ENCODE results near the gene PYGO2.

Gene PYGO2

GRCh38 chr1:155007251-155007828 is 45.8 kb upstream of the PYGO2 start:
- H3K4me3 ChIP-seq (replicated peaks; ENCODE audit: insufficient read depth, low read length), result peak overlapping the region; percentile 76
- no peak for DNase-seq (ENCODE audit: low read depth in 1 of 2, low spot score in 1 of 2)
- TF ChIP-seq GABPA (IDR thresholded peaks at IDR 0.05; ENCODE audit: low read depth) (no peak), REST (IDR thresholded peaks at IDR 0.05; ENCODE audit: insufficient replicate concordance, low read depth) (no peak), CTCF (IDR thresholded peaks at IDR 0.05; ENCODE audit: insufficient read depth, low read length) (no peak)
- no peaks in the 10 kb centered on the region for H3K27me3 ChIP-seq (ENCODE audit: insufficient read depth, poor library complexity, severe bottlenecking)
- peak overlapping the region; percentile 94 for H3K27ac ChIP-seq (replicated peaks)

GRCh38 chr1:155006601-155007101 is 45.1 kb upstream of the PYGO2 start:
- H3K27me3 ChIP-seq (ENCODE audit: insufficient read depth, poor library complexity, severe bottlenecking), result no peaks in the 10 kb centered on the region
- H3K4me3 ChIP-seq (replicated peaks; ENCODE audit: insufficient read depth, low read length), result no peak overlapping the region; the same call in none of the 2 replicates
- H3K27ac ChIP-seq (replicated peaks), result peak overlapping the region; percentile 94
- peak; percentile 64 to 90 for DNase-seq (ENCODE audit: low read depth in 1 of 2, low spot score in 1 of 2)
- TF ChIP-seq REST (IDR thresholded peaks at IDR 0.05; ENCODE audit: insufficient replicate concordance, low read depth) (no peak), SPI1 (IDR thresholded peaks at IDR 0.05; ENCODE audit: borderline replicate concordance, low read depth) (peak; percentile 26; the same call in 1 of the 2 replicates), GABPA (IDR thresholded peaks at IDR 0.05; ENCODE audit: low read depth) (no peak), CTCF (IDR thresholded peaks at IDR 0.05; ENCODE audit: insufficient read depth, low read length) (no peak), POLR2AphosphoS5 (IDR thresholded peaks at IDR 0.05; ENCODE audit: low read depth) (peak; percentile 43; the same call in 1 of the 2 replicates)

- no peaks in the 10 kb centered on the region for H3K27me3 ChIP-seq (ENCODE audit: insufficient read depth, poor library complexity, severe bottlenecking)
- TF ChIP-seq SPI1 (IDR thresholded peaks at IDR 0.05; ENCODE audit: borderline replicate concordance, low read depth) (no peak), CTCF (IDR thresholded peaks at IDR 0.05; ENCODE audit: insufficient read depth, low read length) (no peak), GABPA (IDR thresholded peaks at IDR 0.05; ENCODE audit: low read depth) (no peak), REST (IDR thresholded peaks at IDR 0.05; ENCODE audit: insufficient replicate concordance, low read depth) (no peak), POLR2AphosphoS5 (IDR thresholded peaks at IDR 0.05; ENCODE audit: low read depth) (no peak)
- H3K27ac ChIP-seq (replicated peaks), result peak overlapping the region; percentile 94
- H3K4me3 ChIP-seq (replicated peaks; ENCODE audit: insufficient read depth, low read length), result peak overlapping the region; percentile 72
- peak; percentile 76 to 81 for DNase-seq (ENCODE audit: low read depth in 1 of 2, low spot score in 1 of 2)
Observed at GRCh38 chr1:155005076-155006011, 43.8 kb upstream of the PYGO2 start.
